DLD1 (cell line): ENCODE results near the gene NXPH3.
"Not testable (repeated sequence)": the region's sequence is repeated elsewhere in the genome, so short reads cannot be mapped to it uniquely, and the experiment has no call there.

Experiments
- in situ Hi-C: cut with HindIII; loops from 2 replicates; pipeline ENCODE4 v1.10.0; 2017; ENCODE audit warnings: low sequenced_read_pairs

Gene NXPH3

GRCh38 chr17:49554694-49555494 is 20.8 kb upstream of the NXPH3 start:
- in situ Hi-C loops: no loop called here

GRCh38 chr17:49555495-49556222 is 20.0 kb upstream of the NXPH3 start:
- in situ Hi-C loops: no loop called here

- in situ Hi-C loops: no loop called here
These were observed 19.3 kb upstream of the NXPH3 start for GRCh38 chr17:49556223-49556943.

DNA sequence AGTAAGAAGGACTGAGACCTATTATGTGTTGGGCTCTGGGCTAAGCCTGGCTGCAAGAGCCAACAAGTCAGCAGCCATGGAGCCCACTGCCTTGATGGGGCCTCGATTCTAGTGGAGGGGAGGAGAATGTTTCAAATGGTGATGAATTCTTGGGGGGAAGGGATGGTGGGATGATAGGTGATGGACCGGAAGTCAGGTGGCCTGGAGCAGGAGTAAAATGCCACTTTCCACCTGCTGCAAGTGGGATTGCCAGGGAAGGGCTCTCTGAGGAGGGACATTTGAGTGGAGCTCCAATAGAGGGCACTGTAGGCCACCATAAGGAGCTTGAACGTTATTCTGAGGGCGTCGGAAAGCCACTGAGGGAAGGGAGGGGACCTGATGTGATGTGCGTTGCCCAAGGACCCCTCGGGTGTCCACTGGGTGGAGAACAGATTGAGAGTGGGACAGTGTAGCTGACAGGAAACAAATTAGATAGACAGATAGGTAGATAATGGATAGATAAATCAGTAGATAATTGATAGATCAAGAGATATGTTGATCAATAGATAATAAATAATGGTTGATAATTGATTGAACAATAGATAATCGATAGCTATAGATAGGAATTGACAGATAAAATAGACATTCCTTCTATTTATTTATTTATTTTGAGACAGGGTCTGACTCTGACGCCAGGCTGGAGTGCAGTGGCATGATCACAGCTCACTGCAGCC is 18.2 kb upstream of the NXPH3 start:
- in situ Hi-C loops: no loop called here

- in situ Hi-C loops: no loop called here
These were observed 11.0 kb upstream of the NXPH3 start for GRCh38 chr17:49564638-49565037.

DNA sequence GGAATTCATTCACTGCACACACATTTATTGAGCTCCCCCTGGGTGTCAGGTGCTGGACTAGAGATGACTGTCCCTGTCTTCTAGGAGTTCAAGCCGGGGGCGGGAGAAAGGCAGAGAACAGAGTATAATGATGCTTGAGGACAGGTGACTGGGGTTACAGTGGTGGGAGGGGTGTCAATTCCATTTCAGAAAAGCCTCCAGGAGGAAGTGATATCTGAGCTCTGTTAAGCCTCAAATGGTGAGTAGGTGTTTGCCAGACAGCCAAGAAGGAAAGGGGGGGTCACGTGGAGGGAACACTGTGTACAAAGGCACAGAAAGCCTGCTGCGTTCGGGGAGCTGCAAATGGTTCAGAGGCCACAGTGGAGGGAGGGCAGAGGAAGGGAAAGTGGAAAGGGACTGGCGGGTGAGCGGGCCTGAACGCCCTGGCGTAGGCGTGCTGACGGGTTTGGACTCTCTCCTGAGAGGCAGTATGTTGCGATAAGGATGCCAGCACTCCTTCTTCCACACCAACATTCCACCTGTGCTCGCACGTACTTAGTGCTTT is 9.7 kb upstream of the NXPH3 start:
- in situ Hi-C loops: no loop called here

- in situ Hi-C loops: no loop called here
These were observed 9.0 kb upstream of the NXPH3 start for GRCh38 chr17:49566668-49567071.

DNA sequence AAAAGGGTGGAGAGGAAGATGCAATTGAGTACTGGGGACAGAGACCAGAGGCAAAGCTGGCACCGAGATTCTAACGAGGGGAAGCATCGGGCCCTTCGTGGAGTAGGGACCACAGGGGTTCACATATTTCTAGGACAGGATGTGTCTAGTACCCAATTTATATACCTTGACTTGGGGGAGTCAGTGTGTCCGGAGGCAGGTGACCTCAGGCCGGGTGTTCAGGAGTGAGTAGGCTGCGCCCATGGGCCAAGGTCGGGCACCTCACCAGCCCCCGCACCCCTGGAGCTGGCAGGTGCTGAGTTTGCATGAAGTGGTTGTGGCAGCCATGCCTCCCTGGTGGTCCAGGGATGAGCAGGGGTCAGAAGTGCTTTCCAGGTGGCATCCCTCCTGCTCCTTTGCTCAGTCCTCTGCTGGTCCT is 8.6 kb upstream of the NXPH3 start:
- in situ Hi-C loops: no loop called here

DNA sequence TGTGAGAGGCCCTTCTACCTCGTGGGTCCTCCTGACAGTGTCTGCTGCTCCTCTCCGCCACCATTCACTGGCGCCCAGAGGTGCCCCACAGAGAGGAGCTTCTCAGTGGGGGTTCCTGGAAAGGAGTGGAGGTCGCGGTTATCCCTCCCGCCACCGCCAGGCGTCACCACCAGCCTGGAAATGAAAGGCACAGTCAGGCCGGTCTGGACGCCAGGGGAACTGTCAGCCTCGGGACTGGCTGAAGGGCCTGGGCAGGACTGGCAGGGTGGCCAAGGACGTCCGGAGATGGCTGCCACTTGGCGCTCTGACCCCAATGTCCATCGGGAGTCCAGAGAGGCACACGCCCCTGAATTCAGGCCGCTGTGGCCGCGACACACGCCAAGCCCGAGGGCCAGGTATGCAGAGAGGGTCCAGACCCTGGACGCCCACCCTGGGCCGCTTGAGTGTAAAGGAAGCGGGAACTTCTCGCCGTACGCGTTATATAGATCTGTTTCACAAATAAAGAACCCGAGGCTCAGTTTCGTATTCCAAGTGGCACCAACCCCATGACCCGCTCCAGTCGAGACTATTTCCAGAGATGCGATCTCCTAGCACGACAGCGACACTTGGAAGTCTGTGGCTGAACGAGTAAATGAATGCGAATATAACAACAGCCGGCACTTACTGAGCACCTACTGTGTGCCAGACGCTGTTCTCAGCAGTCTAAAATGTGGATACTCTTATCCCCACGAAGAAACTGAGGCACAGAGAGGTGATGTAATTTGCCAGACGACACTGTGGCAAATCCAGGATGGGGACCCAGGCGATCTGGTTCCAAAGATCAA is 7.6 kb upstream of the NXPH3 start:
- in situ Hi-C loops: no loop called here

DNA sequence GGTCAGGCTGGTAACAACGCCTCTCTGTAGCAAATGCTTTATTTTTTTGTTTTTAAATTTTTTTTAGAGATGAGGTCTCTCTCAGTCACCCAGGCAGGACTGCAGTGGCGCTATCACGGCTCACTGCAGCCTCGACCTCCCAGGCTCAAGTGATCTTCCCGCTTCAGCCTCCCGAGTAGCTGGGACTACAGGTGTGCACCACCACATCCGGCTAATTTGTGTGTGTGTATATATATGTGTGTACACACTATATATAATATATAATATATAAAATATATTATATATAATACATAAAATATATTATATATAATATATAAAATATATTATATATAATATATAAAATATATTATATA is 7.0 kb upstream of the NXPH3 start:
- in situ Hi-C loops: not testable (repeated sequence)

GRCh38 chr17:49570540-49571242 is 5.0 kb upstream of the NXPH3 start:
- in situ Hi-C loops: no loop called here

DNA sequence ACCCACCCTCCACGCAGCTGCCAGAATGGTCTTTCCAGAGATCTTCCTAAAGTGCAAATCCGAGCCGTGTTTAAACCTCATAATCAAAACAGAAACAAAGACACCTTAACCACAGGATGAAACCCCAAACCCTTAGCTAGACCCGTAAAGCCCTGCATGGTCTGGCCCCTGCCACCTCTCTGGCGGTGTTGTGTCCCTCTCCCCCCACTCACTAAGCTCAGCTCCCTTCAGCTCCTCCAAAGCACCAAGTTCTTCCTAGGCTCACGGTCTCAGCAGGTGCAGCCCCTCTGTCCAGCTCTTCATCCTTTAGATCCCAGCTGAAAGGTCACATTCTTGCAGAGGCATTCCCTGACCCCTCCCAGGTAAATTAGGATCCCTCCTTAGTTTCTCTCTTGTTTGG is 4.4 kb upstream of the NXPH3 start:
- in situ Hi-C loops: no loop called here

DNA sequence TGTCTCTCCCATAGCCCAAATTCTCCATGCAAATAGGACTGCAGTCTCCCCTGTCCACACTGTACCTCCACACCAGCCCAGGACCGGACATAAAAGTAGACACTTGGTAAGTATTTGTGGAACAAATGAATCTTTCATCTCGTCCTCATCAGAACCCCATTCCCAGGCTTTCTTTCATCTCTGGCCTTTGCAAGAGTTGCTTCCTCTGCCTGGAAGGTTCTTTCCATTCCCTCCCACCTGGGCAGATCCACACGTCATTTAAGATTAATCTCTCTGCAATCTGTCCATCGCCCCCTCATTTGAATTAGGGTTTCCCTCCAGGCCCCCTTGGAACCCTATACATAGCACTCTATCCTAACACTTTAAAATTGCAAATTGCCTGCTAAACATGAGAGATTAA is 3.9 kb upstream of the NXPH3 start:
- in situ Hi-C loops: no loop called here

DNA sequence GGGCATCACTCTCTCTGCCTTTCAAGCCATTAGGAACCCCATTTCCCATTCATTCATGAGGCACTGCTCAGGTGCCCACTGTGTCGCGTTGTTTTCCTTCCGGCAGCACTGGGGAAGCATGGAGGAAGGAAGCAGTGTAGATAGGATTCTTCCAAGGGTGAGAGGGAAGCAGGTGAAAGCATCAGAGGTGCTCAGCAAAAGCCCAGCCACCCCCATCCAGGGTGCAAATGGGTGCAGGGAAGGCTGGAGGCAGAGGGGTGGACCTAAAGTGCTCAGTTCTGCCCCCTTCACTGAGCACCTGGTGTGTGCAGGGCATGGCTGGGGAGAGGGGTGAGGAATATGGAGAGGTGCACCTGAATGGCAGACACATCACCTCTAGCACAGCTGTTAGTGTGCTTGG is 3.4 kb upstream of the NXPH3 start:
- in situ Hi-C loops: no loop called here

- in situ Hi-C loops: no loop called here
These were observed 2.8 kb upstream of the NXPH3 start for GRCh38 chr17:49572806-49573420.

DNA sequence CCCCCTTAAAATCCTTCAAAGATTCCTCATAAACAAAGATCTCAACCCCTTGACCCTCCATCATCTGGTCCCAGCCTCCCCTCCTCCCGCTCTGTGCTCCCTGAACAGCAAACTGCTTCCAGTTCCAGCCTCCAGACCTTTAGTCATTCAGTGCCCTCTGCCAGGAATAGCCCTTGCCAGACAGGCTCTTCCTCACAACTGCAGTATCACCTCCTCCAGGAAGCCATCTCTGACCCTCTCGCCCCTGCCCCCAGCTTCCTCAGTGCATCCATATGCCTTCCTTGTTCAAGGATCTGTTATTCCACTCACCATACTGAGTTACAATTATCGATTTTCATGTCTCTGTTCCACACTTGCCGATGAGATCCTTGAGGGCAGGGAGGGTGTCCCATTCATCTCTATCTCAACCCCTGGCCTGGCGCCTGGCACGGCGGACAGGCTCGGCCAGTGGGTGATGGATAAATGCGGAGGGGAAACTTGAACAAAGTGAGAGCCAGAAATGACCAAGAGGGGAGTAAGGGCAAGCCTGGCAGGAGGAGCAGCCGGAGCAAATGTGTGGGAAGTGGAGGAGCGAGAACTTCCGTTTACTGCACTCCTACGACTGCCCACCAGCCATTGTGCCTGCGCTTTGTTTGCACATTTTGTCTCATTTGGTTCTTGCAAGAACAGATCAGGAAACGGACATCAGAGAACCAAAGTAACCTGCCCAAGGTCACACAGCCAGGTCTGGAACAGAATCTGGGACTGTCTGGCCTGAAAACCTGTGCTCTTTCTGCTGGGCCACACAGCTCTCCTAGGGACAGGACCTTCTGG is 2.0 kb upstream of the NXPH3 start:
- in situ Hi-C loops: no loop called here

- in situ Hi-C loops: no loop called here
These were observed 1.3 kb upstream of the NXPH3 start for GRCh38 chr17:49574323-49574781.
